ENCODE data around the gene WDHD1.

- TF ChIP-seq CTCF (IDR thresholded peaks at IDR 0.05) = no peak
- no peak for TF ChIP-seq POLR2A (IDR thresholded peaks at IDR 0.05)
These were observed 25.5 kb upstream of the WDHD1 start for GRCh38 chr14:55052269-55052930.

All from thyroid gland (tissue), 4 donors.